Endodermal cell (in vitro differentiated cells): Measurements from ENCODE around the gene OGFR. TPM values are rescaled to one million over a fixed set of nuclear protein-coding genes. Genes with fewer than 3 reads are reported as not detected.

Experiments
- DNase-seq: peaks from one replicate; pipeline ENCODE4 v3.0.0-alpha.2; 2017
- H3K27ac ChIP-seq: 2 replicates; pipeline ENCODE4 v1.5.1; 2013; ENCODE audit warnings: mild to moderate bottlenecking, low read depth, low read length, moderate library complexity
- H3K27me3 ChIP-seq: 2 replicates; pipeline ENCODE4 v1.6.1; 2013; ENCODE audit warnings: mild to moderate bottlenecking, low read length, moderate library complexity; ENCODE audit not compliant: insufficient read depth, control insufficient read depth, poor library complexity, severe bottlenecking
- H3K36me3 ChIP-seq: 2 replicates; pipeline ENCODE4 v1.7.0; 2013; ENCODE audit warnings: mild to moderate bottlenecking, low read length, moderate library complexity; ENCODE audit not compliant: control insufficient read depth, insufficient read depth
- H3K4me1 ChIP-seq: one replicate; pipeline ENCODE4 v1.7.0; 2013; ENCODE audit warnings: low read length; ENCODE audit not compliant: control insufficient read depth, insufficient read depth
- H3K4me3 ChIP-seq: 2 replicates; pipeline ENCODE4 v1.5.1; 2013; ENCODE audit warnings: mild to moderate bottlenecking, low read length, moderate library complexity
- H3K9ac ChIP-seq: 2 replicates; pipeline ENCODE4 v1.6.1; 2013; ENCODE audit warnings: mild to moderate bottlenecking, low read length, moderate library complexity; ENCODE audit not compliant: poor library complexity, severe bottlenecking; ENCODE audit errors: extremely low read depth
- H3K9me3 ChIP-seq: 2 replicates; pipeline ENCODE4 v1.6.1; 2013; ENCODE audit warnings: mild to moderate bottlenecking, low read length, moderate library complexity; ENCODE audit not compliant: control insufficient read depth
- H3K27ac Mint-ChIP-seq: 2 replicates; pipeline ENCODE4 v1.8.0; 2020; ENCODE audit warnings: mixed read lengths
- H3K27me3 Mint-ChIP-seq: 2 replicates; pipeline ENCODE4 v1.8.0; 2021; ENCODE audit warnings: mild to moderate bottlenecking, mixed read lengths; ENCODE audit not compliant: insufficient read depth
- H3K36me3 Mint-ChIP-seq: 2 replicates; pipeline ENCODE4 v1.8.0; 2020; ENCODE audit warnings: low read depth, mixed read lengths
- H3K4me1 Mint-ChIP-seq: 2 replicates; pipeline ENCODE4 v1.8.0; 2020; ENCODE audit warnings: mixed read lengths
- H3K4me3 Mint-ChIP-seq: 2 replicates; pipeline ENCODE4 v1.8.0; 2020; ENCODE audit warnings: mild to moderate bottlenecking, moderate library complexity, mixed read lengths
- H3K9me3 Mint-ChIP-seq: 2 replicates; pipeline ENCODE4 v1.8.0; 2020; ENCODE audit warnings: mild to moderate bottlenecking, mixed read lengths
- CTCF ChIP-seq: fragments of 200-600 bp; sonication (generic); conservative IDR thresholded peaks from 2 replicates; pipeline ENCODE4 v1.5.0; 2021; ENCODE audit warnings: antibody characterized with exemption, mild to moderate bottlenecking
- WGBS, 2 experiments: methylation state at CpG; one replicate each; pipeline versions ENCODE4 v1.1.5 to v1.1.7; 2013; ENCODE audit warnings: missing lambda C conversion rate in 2 of 2, mixed read lengths in 1 of 2; ENCODE audit not compliant: insufficient coverage in 1 of 2, insufficient read length in 1 of 2; 5-methylcytosine and 5-hydroxymethylcytosine counted together
- total RNA-seq, 2 donors: library from RNA; stranded (reverse); fragmentation: NEBNext Ultra II Directional in 1 of 2; extraction: Animal tissue kit (Norgen Biotek cat#: 25700) in 1 of 2; gene quantifications; 2 replicates in 1 of 2; 3 replicates in 1 of 2; pipeline ENCODE4 v1.2.1, GENCODE V29; 2021

The OGFR gene
- total RNA-seq, 2 donors from 2014 or later = 28.1 to 28.5 TPM

GRCh38 chr20:62804021-62804626 lies 511 bp upstream of the OGFR start:
- Histone ChIP-seq H3K9me3 (no peaks in the 10 kb centered on the region), H3K4me3 (peak overlapping the region; percentile 62), H3K36me3 (peaks cover 30% of the 10 kb centered on the region), H3K9ac (no peak overlapping the region), H3K27me3 (no peaks in the 10 kb centered on the region), H3K4me1 (no peaks in the 10 kb centered on the region), H3K27ac (no peak overlapping the region)
- Mint-ChIP-seq H3K36me3 (peaks cover 21% of the 10 kb centered on the region), H3K4me1 (no peaks in the 10 kb centered on the region), H3K27ac (no peak overlapping the region), H3K4me3 (peak overlapping the region; percentile 74), H3K9me3 (no peaks in the 10 kb centered on the region), H3K27me3 (peaks cover 4% of the 10 kb centered on the region)
- 39 to 59% methylated on average over 12 to 23 of the region's 25 CpGs for WGBS, 2 experiments
- no peak for DNase-seq
- TF ChIP-seq CTCF = no peak

GRCh38 chr20:62805155-62805710 lies 598 bp downstream of the OGFR start:
- no peak overlapping the region for H3K27ac ChIP-seq
- Mint-ChIP-seq H3K36me3 (peaks cover 9% of the 10 kb centered on the region), H3K27ac (no peak overlapping the region), H3K9me3 (no peaks in the 10 kb centered on the region), H3K4me1 (no peaks in the 10 kb centered on the region), H3K4me3 (peak overlapping the region; percentile 74), H3K27me3 (peaks cover 4% of the 10 kb centered on the region)
- H3K27me3 ChIP-seq = no peaks in the 10 kb centered on the region
- DNase-seq = peak; percentile 69
- peaks cover 30% of the 10 kb centered on the region for H3K36me3 ChIP-seq
- no peak overlapping the region for H3K9ac ChIP-seq
- TF ChIP-seq CTCF = no peak
- no peaks in the 10 kb centered on the region for H3K9me3 ChIP-seq
- H3K4me1 ChIP-seq = no peaks in the 10 kb centered on the region
- peak overlapping the region; percentile 78 for H3K4me3 ChIP-seq
- 1 to 2% methylated on average over 13 to 58 of the region's 58 CpGs for WGBS, 2 experiments

GRCh38 chr20:62805711-62806382 lies 1.2 kb downstream of the OGFR start:
- Histone ChIP-seq H3K27me3 (no peaks in the 10 kb centered on the region), H3K27ac (no peak overlapping the region), H3K9me3 (no peaks in the 10 kb centered on the region), H3K4me3 (peak overlapping the region; percentile 78), H3K36me3 (peaks cover 29% of the 10 kb centered on the region), H3K9ac (no peak overlapping the region), H3K4me1 (no peaks in the 10 kb centered on the region)
- Mint-ChIP-seq H3K27me3 (peaks cover 4% of the 10 kb centered on the region), H3K4me3 (peak overlapping the region; percentile 74), H3K4me1 (no peaks in the 10 kb centered on the region), H3K27ac (no peak overlapping the region), H3K36me3 (peaks cover 6% of the 10 kb centered on the region), H3K9me3 (no peaks in the 10 kb centered on the region)
- no peak for DNase-seq
- 42 to 63% methylated on average over 13 to 25 of the region's 25 CpGs for WGBS, 2 experiments
- no peak for TF ChIP-seq CTCF
